Kidney epithelial cell (primary cell): Measurements from ENCODE around the gene PLA2G15. TPM values are rescaled to one million over a fixed set of nuclear protein-coding genes. Genes with fewer than 3 reads are reported as not detected.

Experiments
- DNase-seq: peaks from one replicate; pipeline ENCODE4 v3.0.0-alpha.2; 2010; ENCODE audit warnings: low read depth
- H3K27me3 ChIP-seq: 2 replicates; pipeline ENCODE4 v1.6.0; 2011; ENCODE audit warnings: low read length; ENCODE audit not compliant: control insufficient read depth, insufficient read depth
- H3K36me3 ChIP-seq: 2 replicates; pipeline ENCODE4 v1.5.1; 2011; ENCODE audit warnings: low read length; ENCODE audit not compliant: control insufficient read depth, insufficient read depth
- H3K4me3 ChIP-seq: 2 replicates; pipeline ENCODE4 v1.5.1; 2011; ENCODE audit warnings: low read depth, mild to moderate bottlenecking, control low read depth, low read length
- total RNA-seq: library from RNA; depleted of rRNA; stranded (reverse); fragments of >200 nt; gene quantifications from 2 replicates; pipeline ENCODE4 v1.2.3, GENCODE V29; 2015
- TF ChIP-seq, protein P1 (sequence below): IDR thresholded peaks from 2 replicates; pipeline ENCODE4 v1.5.1; 2011; ENCODE audit warnings: mild to moderate bottlenecking, moderate library complexity, low read length, control low read depth, inconsistent platforms; ENCODE audit not compliant: insufficient read depth, poor library complexity, severe bottlenecking

The PLA2G15 gene
- total RNA-seq, 1 donor from 2014 or later: 27.2 TPM

DNA sequence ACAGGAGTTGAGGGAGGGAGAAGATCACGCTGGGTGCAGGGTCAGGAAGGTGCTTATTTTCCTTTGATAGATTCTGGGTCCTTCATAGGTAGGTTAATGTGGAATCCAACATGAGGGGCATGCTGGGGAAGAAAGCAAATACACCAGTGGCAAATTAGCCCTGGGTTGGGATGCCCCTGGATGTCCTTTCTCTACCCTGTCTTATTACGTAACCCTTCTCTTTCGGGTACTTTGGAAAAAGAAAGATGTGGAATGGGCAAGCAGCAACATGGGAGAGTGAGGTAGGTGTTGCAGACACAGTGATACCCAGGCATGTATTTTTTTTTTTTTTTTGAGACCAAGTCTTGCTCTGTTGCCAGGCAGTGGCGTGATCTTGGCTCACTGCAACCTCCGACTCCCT is 28.3 kb downstream of the PLA2G15 start:
- DNase-seq: no peak
- H3K27me3 ChIP-seq: no peaks in the 10 kb centered on the region
- TF ChIP-seq, protein P1, sequence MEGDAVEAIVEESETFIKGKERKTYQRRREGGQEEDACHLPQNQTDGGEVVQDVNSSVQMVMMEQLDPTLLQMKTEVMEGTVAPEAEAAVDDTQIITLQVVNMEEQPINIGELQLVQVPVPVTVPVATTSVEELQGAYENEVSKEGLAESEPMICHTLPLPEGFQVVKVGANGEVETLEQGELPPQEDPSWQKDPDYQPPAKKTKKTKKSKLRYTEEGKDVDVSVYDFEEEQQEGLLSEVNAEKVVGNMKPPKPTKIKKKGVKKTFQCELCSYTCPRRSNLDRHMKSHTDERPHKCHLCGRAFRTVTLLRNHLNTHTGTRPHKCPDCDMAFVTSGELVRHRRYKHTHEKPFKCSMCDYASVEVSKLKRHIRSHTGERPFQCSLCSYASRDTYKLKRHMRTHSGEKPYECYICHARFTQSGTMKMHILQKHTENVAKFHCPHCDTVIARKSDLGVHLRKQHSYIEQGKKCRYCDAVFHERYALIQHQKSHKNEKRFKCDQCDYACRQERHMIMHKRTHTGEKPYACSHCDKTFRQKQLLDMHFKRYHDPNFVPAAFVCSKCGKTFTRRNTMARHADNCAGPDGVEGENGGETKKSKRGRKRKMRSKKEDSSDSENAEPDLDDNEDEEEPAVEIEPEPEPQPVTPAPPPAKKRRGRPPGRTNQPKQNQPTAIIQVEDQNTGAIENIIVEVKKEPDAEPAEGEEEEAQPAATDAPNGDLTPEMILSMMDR: no peak
- no peak overlapping the region for H3K4me3 ChIP-seq
- H3K36me3 ChIP-seq: no peaks in the 10 kb centered on the region

DNA sequence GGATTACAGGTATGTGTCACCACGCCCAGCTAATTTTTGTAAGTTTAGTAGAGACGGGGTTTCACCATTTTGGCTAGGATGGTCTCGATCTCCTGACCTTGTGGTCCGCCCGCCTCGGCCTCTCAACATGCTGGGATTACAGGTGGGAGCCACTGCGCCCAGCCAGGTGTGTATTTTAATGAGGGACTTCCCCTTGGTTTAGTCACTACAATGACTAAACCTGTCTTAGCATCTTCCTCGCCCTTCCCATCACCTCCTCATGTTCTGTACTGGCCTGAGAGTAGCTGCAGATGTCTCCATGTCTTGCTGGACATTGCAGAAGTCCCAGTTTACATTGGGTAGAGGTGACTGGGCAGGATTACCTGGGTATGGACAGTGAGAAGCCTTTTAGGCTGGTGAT is 28.7 kb downstream of the PLA2G15 start:
- TF ChIP-seq, protein P1: no peak
- DNase-seq: no peak
- H3K36me3 ChIP-seq: no peaks in the 10 kb centered on the region

DNA sequence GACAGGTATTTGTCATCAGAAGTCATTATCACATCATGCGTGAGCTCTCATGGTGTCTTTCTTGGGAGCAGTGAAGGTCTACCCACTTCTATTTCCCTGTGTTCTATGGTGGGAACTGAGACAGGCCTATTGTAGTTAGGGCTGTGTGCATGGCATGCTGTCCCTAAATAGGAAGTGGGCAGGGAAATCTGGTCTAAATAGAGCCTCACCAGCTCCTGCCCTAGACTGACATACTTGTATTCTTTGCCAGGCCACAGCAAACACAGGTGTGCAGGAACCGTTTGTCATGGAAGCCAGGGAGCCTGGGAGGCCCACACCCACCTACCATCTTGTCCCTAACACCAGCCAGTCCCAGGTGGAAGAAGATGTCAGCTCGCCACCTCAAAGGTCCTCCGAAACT is 29.3 kb downstream of the PLA2G15 start:
- H3K4me3 ChIP-seq: no peak overlapping the region
- TF ChIP-seq, protein P1: no peak
- DNase-seq: no peak
- no peaks in the 10 kb centered on the region for H3K36me3 ChIP-seq
- no peaks in the 10 kb centered on the region for H3K27me3 ChIP-seq

More for the DNA sequence above, 28.7 kb downstream of the PLA2G15 start:
- no peaks in the 10 kb centered on the region for H3K27me3 ChIP-seq
- no peak overlapping the region for H3K4me3 ChIP-seq

DNA sequence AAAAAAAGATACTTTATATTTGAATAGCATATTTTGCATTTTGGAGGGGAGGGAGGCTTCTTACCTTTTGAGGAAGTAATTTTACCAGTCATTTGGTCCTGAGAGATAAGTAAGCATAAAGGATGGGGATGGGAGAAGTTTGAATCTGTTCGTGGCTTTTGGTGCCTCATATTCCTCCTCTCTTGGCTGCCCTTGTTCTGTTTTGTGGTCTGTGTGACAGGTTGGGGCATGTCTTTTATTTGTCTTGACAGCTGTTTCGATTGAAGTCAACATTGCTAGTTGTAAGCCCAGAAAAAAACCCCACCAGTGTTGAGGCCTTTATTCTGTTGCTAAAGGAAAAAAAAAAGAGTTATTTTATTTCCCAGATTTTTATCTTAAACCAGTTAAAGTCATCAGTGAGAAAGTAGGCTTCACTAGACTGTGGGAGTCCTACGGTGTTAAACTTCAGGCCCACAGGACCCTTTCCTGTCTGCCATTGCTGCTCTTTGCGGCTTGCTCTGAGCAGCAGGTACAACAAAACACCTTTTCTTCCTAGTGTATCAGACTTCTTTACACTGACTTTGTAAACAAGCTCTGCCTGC is 30.5 kb downstream of the PLA2G15 start:
- DNase-seq: no peak
- Histone ChIP-seq H3K4me3 (no peak overlapping the region), H3K27me3 (no peaks in the 10 kb centered on the region), H3K36me3 (no peaks in the 10 kb centered on the region)
- TF ChIP-seq, protein P1: no peak

DNA sequence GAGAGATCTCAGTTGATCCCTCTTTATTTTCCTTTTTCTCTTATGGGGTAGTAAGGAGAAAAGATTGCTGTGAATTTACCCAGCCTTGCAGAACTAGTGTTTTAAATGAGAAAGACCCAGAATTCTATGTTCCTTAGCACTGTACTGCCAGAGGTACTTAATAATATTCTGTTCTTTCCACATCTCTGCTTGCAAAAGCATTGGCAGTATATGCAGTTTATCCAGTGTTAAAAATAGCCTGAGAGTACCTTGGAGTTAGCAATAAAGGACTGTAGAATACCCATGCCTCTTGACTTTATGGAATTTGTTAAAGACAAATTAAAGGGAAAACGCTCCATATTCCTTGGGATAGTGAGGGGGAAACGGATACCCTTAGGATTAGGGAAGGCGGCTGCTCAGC is 31.1 kb downstream of the PLA2G15 start:
- TF ChIP-seq, protein P1: no peak
- DNase-seq: no peak
- no peaks in the 10 kb centered on the region for H3K36me3 ChIP-seq

More for the DNA sequence above, 31.1 kb downstream of the PLA2G15 start:
- Histone ChIP-seq H3K27me3 (no peaks in the 10 kb centered on the region), H3K4me3 (no peak overlapping the region)
